ENCODE results near the gene ANKRD13A.

DNA sequence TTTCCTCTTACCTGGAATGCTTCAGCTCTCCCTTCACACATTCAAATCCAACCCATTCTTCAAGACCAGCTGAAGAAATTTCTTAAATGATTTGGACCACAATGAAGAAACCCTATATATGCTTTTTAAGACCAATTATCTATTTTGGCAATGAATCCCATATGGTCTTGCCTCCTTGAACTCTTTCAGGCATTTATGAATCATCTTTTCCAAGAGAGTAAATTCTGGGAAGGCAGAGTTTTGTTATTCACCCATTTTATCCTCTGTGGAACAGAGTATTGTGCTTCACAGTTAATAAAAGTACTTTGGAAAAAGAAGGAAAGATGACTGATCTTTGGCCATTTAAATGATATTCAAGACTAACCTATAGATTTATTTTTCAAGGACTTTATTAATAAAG lies 17.0 kb upstream of the ANKRD13A start:
- TF ChIP-seq POLR2A (IDR thresholded peaks at IDR 0.05), result no peak
- TF ChIP-seq, protein P1, sequence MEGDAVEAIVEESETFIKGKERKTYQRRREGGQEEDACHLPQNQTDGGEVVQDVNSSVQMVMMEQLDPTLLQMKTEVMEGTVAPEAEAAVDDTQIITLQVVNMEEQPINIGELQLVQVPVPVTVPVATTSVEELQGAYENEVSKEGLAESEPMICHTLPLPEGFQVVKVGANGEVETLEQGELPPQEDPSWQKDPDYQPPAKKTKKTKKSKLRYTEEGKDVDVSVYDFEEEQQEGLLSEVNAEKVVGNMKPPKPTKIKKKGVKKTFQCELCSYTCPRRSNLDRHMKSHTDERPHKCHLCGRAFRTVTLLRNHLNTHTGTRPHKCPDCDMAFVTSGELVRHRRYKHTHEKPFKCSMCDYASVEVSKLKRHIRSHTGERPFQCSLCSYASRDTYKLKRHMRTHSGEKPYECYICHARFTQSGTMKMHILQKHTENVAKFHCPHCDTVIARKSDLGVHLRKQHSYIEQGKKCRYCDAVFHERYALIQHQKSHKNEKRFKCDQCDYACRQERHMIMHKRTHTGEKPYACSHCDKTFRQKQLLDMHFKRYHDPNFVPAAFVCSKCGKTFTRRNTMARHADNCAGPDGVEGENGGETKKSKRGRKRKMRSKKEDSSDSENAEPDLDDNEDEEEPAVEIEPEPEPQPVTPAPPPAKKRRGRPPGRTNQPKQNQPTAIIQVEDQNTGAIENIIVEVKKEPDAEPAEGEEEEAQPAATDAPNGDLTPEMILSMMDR (IDR thresholded peaks at IDR 0.05), result no peak

Data from body of pancreas (tissue), 4 donors.